NCI-H526 (cell line): ENCODE measurements around the gene GRIK4.
"Not testable (repeated sequence)": the region's sequence is repeated elsewhere in the genome, so short reads cannot be mapped to it uniquely, and the experiment has no call there.

Source experiments
- DNase-seq, 2 experiments: peaks; one replicate each; lab custom pipeline; 2025; lab: John Stamatoyannopoulos, UW

Gene GRIK4

DNA sequence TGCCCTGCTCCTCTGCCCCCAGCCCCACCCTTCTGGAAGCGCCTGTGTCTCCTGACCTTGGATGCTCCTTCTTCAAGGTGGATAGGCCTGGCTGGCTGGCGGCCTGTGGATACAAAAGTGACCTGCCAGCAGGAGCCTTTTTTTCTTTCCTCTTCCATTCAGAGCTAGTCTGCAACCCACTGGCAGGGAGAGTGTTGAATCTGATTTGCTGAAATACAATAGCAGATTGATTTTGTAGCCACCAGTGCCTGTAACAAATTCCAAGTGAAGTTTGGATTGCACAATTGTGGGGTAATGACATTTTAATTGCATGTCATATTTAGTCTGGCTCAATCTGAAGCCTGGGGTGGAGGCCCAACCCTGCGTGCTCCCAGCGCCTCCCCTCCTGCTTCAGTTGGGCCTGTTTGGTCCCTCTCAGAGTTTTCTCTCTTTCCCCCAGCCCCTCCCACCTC lies 97.2 kb downstream of the GRIK4 start:
- no peak for DNase-seq

DNA sequence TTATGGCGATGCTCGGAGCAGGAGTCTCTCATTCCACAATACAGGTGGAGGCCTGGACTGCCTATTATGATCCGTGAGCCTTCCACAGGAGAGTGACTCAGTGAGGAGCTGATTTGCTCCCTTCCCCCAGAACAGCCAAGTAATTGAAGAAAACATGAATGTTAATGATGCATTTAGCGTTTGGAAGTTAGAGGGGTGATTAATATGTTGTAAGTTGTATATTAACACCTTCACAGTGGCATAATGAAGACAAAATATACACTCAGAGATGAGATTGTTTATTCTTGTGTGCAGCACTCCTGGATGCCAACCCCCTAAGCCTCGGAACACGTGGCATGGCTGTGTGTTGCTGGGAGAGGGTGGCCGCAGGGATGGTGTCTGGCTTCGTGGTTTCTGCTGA lies 98.6 kb downstream of the GRIK4 start:
- no peak for DNase-seq

DNA sequence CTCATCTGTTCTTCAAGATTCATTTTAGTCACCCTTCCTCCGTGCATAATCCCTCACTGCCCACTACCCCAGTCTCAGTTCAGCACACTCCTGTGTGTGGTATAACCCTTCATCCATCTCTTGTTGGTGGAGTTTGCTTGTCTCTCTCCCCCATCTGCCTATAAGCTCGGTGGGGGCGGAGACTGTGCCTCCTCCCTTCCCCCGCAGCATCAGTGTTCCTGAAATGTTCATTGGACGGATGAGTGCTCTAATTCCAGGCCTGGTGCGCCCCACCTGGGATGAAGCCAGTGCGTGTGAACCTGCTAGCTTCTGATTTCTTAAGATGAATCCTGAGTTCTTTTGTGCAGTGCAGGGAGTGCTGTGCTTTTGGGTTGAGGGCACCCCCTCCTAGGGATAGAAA lies 100.0 kb downstream of the GRIK4 start:
- DNase-seq = no peak

DNA sequence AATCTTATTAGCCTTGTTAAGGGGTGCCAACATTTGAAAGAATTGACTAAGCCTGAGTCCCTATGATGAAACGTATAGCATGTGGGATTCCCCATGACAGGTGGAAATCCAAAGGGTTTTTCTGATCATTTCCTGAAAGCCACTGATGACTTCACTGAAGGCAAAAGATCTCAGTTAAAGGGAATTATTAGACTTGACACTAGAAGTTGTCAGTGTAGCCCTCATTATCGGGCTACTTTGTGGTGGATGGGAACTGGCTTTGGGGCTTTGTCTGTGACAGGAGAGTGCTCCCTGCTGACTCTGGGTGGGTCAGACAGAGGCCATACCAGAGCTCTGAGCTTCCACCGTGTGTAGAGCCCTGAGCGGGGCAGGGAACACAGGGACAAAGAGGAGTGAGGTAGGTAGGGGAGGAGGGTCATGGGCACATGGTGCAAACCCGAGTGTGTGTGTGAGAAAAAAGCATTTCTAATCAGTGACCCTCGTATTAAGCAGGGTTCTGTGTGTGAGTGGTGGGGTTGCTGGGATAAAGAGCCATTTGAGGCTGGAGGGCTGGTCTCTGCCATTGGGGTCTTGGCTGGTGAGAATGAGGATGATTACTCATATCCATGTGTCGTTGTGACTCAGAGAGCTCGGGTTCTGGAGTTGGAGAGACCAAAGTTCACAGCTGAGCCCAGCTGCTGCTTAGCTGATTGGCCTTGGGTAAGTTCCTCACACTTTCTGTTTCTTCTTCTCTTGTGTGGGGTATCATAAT lies 101.1 kb downstream of the GRIK4 start:
- DNase-seq = no peak

DNA sequence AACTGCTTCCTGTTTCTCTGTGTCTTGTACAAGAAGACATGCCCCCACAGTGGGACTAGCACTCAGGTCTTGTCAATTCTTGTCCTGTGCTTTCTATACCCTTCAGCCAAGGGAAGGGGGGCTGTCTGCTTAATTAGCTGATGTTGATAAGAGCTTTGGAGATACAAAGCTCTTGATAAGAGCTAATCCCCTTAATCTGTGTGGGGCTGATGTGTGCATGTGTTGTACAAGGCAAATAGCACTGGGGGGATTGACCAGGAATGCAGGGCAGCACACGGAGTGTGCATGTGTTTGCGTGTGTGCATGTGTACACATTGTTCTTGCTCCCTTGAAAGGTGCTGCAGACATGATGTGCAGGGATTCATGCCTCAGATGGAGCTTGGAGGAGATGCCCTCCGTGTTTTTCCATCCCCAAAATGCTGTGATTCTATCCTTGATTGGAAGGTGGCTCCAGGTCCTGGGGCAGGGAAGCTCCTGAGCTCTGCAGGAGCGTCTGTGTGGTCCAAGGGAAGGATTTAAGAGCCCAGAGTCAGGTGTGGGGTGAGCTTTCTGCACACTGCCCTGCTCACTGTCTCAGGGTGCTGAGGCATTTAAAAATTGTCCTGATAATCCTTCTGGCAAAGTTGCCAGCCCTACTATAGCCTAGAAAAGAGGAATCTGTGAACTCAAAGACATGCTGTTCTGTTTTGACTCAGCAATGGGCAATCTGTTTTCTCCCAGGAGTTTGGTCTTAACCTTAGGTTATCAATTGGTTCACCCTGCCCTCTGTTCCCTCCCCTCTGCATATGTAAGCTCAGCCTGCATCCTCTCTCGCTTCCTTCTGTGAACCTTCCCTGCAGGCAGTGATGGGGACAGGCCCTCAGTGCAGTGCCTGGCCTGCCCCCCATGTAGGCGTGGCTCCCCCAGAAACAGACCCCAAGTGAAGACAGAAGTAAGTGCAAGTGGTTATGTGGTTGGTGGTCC lies 102.0 kb downstream of the GRIK4 start:
- no peak for DNase-seq

DNA sequence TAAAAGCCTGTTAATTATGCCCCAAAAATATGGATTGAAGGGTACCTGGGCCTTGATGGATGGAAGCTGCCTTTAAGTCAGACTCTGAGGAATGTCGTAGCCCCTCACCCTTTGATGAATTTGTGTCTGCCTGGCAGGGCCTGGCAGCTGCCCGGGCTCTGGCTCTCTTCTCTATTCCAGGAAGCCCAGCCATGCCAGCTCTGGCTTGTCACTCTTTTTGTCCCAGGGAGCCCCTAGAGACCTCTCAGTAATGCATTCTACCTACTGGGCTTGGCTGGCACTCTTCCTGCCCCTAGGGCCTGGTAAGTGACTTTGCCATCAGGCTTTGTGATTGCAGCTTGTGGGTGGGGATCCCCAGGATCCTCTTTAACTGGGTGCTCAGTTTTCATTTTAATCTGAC lies 103.8 kb downstream of the GRIK4 start:
- no peak for DNase-seq

DNA sequence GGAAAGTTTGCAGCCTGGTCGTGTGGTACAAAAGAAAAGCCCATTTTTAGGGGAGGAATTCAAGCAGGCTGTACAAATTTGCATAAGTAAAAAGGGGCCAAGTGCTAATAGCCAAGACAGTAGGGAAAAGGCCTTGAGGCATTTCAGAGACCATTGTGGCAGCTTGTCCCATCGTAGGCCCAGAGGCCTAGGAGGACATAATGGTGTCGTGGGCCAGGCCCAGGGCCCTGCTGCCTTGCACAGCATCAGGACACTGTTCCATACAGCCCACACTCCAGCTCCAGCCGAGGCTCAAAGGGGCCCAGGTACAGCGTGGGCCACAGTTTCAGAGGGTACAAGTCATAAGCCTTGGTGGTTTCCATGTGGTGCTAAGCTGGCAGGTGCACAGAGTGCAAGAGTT lies 106.9 kb downstream of the GRIK4 start:
- no peak for DNase-seq

DNA sequence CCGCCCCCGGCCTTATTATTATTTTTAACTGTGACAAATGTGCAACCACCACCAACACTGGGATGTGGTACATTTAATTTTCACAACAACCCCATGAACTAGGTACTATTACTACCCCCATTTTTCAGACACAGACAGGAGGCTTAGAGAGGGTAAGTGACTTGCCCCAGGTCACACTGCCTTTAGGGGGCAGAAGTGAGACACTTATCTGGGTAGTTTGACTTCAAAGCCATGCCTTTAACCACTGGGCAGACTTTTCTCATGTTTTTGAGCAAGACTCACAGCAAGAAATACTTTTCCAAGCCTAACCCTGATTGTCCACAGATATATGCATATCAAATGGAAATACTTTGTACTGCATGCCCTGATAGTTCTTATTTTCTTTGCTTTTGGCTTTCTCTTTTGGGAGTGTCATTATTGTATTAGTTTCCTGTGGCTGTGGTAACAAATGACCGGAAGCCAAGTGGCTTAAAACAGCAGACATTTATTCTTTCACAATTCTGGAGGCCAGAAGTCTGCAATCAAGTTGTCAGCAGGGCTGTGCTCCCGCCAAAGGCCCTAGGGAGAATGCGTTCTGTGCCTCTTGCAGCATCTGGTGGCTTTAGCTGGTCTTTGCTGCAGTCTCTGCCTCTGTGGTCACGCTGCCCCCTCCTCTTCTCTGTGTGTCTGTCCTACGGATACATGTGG lies 110.8 kb downstream of the GRIK4 start:
- peak in 1 of 2 experiments; percentile 40 for DNase-seq

DNA sequence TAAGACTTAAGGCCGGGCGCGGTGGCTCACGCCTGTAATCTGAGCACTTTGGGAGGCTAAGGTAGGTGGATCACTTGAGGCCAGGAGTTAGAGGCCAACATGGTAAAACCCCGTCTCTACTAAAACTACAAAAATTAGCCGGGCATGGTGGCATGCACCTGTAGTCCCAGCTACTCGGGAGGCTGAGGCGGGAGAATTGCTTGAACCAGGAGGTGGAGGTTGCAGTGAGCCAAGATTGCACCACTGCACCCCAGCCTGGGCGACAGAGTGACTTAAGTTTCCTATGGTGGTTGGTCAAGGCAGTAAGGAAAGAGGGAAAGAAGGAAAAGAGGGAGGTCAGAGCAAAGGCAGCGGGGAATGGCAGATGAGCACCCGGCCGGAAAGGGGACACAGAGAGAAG lies 113.4 kb downstream of the GRIK4 start:
- DNase-seq = not testable (repeated sequence)

DNA sequence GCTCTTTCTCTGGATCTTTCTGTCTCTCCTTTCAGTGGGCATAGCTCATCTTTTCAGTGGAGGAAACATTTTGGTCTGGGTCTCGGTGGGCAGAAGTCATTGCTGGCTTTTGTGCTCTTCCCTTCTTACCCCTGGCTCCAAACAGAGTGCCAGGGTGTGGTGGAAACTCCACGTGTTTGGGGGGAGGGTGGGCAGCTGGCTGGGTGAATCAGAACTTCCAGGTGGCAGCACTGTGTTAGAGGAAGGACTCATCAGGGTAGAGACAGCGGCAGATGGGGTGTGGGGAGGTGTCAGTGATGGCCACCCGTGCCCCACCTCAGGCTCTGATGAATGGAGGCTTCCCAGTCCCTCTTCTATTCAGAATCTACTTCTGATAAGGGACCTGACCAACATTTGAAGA lies 114.0 kb downstream of the GRIK4 start:
- no peak for DNase-seq

DNA sequence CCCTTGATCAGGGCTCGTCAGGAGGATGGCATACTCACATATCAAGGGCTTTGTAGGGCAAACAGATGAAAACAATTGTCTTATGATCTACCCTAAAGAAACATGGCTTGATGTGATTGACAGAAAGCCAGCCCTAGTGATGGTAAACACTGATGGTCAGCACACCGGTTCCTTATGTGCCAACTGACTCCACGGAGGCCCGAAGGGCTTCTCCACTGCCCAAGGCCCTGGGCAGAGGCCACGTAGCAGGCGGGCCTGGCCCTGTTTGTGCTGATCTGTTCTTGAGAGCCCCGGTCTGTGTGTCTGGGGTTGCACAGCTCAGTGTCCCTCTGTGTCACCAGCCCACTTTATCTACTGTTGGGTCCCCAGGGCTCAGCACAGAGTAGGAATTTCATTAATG lies 115.2 kb downstream of the GRIK4 start:
- no peak for DNase-seq

DNA sequence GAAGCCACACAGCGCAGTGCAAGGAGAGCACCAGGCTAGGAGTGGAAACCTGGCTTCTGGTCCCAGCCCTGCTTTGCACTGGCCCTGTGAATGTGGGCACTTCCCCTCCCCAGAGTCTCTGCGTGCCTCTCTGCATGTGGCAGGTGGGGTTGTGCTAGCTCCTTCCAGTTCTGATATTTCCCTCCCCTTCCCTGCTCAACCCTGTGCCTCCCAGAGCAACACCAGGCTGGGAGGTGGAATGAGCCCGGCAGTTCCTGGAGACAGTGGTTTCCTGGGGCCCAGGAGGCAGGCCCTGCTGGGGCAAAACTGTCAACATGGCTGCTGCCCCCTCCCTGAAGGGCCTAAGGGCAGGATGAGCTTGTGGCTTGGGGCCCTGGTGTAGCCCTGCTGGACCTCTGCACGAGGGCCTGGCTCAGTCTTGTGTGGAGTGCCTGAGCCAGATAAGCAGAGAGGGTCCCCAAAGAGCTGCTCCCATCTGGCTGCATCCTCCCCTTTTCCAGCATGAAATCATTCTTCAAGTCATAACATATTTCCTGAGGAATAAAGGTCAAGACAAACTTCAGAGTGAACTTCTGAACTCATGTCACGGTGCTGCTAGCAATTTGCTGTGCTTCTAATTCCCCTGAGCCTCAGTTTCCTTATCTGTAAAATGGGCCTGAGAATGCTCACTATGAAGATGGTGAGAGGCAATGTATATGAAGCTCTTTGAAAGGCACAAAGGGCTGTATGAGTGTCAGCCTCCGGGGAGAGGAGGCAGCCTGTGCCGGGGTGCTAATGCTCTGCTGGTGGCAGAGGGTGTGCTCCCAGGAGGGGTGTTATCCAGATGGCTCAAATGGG lies 116.0 kb downstream of the GRIK4 start:
- no peak for DNase-seq

DNA sequence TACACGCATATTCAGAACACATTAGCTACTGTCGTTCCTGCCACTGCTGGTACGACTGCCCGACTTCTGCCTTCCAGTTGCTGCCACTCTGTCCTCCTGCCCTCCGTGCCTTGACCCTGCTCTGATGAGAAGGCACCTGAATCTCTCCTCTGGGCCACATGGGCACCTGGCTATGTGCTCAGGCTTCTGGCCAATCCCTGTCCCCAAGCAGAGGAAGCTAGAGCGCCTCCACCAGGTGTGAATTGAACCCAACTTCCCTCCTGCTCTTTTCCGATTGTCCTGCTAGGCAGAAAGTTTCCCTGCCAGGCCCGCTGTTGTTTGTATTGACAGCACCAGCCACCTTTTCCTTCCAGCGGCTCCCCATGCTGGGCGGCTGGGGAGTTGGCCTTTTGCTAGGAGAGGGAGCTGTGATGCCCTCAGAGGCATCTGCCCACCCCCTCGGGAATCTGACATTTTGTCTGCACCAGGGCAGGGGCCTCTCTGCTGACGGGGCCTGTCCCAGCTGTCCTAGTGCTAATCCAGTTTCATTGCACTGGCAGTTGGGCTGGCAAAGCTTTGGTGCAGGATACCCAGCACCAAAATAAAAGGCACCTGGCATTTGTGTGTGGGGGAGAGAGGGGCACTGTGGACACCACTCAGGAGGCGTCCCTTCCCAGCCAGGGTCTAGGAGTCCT lies 118.0 kb downstream of the GRIK4 start:
- DNase-seq = no peak

DNA sequence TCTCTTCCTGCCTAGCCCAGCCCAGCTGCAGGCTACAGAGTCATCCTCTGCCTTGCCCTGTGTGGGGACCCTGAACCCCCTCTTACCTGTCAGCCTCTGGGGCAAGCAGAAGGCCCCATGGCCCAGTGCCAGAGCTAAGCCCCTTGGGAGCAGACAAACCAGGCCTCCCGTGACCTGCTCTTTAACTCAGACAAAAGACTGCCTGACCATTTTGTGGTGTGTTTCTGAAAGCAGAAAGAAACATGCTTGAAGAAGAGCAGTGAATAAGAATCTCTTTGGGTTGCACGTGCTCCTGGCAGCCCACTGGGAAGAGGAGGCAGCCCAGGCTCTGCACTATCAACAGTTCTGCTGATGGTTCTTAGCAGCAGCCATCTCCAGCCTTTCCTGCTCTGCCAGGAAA lies 118.6 kb downstream of the GRIK4 start:
- DNase-seq = no peak

DNA sequence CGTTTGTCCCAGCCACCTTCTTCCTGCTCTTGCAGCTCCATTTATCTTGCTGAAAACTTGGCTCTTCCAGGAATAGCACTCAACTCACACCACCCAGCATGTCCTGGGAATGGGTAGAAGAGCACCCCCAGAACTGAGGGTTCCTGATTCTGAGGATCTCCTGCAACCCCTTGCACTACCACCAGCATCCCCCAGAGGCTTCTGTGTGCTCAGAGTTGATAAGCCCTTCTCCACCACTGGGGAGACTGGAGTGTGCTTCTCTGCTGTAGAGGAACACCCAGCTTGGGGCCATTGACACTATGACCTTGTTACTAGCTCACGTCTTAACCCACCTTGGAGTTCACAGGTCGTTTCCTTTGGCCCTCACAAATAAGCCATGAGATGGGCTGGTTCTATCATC lies 121.0 kb downstream of the GRIK4 start:
- peak in 1 of 2 experiments; percentile 40 for DNase-seq

DNA sequence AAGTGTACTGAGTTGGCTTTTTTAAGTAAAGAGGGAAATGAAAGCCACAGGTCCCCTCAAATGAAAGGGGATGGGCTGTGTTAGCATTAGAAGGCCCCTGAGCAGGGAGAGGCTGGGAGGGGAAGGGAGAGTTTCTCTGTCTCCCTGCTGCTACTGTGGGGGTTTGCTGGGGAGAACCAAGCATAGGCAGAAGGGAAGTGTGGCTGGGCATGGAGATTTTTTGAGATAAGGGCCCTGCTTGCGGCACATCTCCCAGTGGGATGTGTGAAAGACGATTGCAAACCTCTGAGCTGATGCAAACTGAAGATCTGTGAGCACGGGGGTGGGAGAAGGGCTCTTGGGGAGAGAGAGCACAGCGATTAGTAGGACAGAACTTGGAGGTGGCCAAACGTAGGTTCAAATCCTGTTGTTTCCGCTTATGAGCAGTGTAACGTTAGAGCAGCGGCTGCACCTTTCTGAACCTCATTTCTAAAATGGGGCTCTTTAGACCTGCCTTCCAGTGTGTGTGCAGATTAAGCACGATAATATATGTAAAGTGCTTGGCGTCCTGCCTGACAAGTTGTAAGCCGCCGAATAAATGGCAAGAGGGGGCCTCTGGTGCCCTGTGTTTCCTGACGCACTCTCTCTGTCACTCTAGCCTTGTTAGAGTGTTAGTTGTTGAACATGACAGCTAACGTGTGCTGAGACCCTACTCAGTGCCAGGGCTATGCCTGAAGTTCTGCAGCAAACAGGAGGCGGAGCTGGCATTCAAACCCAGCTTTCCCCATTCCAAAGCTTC lies 122.3 kb downstream of the GRIK4 start:
- peak in 1 of 2 experiments; percentile 55 for DNase-seq

DNA sequence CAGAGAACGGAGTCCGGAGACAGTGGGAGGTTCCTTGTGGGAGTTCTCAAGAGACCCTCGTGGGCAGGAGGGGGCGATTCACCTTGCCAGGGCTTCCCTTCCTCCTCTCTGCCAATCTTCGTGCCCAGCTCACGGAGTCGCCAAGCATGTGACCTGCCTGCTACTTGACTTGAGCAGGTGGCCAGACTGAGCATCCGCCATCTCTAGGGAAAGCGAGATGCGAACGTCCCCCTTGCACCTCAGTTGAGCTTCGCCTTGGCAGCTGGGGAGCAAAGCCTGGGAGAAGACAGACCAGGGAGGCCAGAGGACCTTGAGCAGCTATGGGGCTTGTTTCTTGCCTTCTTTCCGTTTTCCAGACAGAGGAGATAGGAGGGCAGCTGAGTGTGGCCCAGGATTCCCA lies 123.2 kb downstream of the GRIK4 start:
- DNase-seq = no peak

DNA sequence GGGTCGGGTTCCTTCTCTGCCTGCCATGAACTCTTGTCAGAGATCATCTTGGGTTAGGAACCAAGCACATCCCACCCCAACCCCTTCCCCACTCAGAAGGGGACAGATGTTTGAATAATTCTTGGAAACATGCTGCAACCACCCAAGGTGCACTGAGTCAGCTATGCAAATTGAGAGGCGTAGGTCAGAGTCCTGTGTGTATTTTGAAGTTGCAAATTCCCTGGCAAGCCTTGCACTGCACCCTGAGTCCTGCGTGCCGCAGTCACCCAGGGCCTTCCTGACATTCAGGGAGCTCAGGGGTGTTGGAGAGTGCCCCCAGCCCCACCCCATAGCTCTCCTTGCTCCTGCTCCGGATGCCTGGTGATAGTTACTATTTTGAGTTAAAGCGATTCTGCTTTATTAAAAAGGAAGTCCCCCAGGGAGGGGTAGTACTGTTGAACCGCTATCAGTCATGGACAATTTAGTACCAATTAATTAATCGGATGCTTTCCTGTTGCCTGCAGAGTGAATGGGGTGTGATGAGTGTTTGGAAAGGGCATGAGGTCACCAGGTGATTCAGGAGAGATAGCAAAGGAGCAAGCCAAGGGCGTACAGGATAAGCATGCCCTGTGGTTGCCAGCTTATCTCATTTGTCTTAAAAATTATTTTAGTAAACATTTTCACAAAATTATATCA lies 123.7 kb downstream of the GRIK4 start:
- no peak for DNase-seq

DNA sequence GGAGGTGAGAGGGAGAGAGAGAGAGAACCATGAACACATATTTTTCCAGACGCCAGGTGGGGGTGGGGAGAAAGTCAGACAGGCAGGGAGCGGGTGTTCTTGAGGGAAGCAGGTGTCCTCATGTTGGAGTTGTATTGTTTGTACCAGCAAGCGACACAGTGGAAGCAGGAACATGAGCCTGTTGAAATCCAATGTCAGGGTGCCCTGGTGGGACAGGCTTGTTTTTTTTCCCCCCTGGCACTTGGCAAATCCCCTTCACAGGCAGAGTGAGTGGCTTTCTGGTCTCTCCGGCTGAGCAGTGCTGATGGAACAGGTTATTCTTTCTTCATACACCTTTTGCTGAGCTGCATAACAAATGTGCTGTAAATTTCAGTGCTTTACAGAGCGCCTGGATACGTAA lies 125.6 kb downstream of the GRIK4 start:
- DNase-seq = no peak
